Glomerular visceral epithelial cell (primary cell): ENCODE results near the gene GMPPB.
A peak's percentile ranks its signal among the peaks of the same experiment; 100 is the strongest.

Experiments
- DNase-seq: peaks from one replicate; pipeline ENCODE4 v3.0.0-alpha.2; 2016; ENCODE audit errors: extremely low spot score

The GMPPB gene

GRCh38 chr3:49729966-49730609 is 6.3 kb upstream of the GMPPB start:
- DNase-seq = no peak

DNA sequence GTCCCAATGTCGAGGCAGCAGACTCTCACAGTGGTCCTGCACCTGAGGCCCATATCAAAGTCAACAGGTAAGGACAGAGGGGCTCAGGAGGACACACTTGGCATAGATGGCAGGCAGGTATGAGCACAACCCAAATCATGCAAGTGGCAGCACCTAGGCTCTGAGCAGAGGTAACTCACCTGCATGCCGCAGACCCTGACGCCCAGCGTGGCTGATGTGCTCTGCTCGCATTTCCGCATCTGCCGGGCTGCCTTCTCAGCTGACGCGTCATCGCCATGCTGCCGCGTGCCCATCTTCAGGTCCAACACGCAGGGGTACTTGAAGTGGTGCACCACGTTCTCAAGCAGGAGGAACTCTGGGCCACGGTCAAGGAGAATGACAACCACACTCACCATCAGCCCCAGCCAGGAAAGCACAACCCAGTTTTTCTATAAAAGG is 4.2 kb upstream of the GMPPB start:
- no peak for DNase-seq

DNA sequence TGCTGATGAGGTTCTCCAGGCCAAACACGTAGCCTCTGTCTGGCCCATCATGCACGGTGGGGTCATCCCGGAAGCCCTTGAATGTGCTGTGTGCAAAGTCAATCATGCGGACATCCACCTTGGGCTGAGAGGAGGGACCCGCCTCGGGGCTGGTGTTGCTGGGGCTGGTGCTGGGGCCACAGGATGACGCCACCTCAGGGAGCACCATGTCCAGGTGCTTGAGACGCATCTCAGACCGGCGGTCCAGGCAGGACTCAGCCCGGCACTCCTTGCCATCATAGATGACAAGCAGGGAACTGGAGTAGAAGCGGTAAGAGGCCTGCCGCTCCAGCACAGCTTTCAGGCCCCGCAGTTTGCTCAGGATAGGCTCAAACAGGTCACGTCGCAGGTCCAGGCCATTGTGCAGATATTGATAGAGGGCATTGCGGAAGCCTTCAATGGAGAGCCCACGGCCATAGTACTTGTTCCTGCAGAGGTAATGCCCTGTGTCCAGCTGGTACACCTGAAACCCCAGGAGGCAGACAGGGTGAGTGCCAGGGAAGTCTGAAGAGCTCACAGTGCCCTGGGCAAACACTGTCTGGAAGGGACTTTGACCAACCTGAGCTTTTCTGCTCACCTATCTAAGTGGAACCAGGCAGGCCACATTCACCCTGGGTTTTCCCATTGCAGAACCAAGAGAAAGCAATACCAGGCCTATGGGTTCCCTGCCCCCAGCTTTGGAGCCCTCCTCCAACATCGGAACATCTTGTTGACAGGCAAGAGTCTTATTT is 3.6 kb upstream of the GMPPB start:
- DNase-seq = no peak

DNA sequence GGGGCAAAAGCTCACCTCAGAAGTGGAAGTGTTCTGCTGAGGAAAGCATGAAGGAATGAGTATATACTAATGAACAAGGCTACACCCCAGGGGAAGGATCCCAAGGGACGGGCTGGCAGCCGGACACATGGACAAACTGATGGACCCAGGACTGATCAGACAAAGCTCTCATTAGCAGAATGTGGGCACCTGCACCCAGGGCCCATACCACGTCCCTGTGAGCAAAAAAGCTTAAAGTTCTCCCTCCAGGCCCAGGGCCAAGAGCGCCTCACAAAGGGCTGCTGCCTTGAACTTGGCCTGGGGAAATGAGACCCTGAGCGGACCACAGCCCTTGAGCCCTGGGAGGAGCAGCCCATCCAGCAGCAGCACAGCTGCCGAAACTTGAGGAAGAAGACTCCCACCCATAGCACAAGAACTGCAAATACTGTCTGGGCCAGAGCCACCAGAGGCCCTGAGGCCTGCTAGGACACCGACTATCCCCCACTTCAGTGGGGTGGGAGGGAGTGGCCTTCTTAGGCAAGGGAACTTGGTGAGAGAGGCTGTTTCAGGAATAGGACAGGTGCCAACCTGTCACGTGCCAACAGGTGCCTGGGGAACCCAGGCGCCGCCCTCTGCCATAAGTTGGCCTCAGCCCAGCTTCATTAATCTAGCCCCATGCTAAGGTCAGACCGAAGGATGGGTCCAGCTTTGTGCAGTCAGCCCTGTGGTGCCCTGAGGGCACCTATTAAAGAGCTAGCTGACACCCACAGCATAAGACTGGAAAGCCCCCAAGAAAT is 2.3 kb upstream of the GMPPB start:
- no peak for DNase-seq

DNA sequence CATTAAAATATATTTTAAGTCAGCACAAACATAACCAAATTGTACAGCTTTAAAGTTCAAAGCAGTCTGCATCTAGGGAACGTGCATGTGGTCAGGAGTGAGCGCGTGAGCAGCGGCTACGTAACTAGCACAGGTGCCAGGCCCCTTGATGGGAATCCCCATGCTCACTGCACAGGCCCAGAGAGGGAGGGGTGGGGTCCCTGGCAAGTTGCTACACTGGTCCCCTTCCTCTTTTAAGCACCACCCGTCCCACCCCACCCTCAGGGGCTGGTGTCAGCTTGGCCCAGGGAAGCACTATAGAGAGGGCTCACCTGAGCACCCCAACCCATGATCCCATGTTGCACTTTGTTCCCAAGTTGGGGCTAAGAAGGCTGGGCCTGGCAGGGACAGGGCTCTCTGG is 835 bp upstream of the GMPPB start:
- no peak for DNase-seq

- DNase-seq = peak; percentile 45
These were observed 489 bp downstream of the GMPPB start for GRCh38 chr3:49723296-49723627.

GRCh38 chr3:49722896-49723295 is 855 bp downstream of the GMPPB start:
- no peak for DNase-seq

DNA sequence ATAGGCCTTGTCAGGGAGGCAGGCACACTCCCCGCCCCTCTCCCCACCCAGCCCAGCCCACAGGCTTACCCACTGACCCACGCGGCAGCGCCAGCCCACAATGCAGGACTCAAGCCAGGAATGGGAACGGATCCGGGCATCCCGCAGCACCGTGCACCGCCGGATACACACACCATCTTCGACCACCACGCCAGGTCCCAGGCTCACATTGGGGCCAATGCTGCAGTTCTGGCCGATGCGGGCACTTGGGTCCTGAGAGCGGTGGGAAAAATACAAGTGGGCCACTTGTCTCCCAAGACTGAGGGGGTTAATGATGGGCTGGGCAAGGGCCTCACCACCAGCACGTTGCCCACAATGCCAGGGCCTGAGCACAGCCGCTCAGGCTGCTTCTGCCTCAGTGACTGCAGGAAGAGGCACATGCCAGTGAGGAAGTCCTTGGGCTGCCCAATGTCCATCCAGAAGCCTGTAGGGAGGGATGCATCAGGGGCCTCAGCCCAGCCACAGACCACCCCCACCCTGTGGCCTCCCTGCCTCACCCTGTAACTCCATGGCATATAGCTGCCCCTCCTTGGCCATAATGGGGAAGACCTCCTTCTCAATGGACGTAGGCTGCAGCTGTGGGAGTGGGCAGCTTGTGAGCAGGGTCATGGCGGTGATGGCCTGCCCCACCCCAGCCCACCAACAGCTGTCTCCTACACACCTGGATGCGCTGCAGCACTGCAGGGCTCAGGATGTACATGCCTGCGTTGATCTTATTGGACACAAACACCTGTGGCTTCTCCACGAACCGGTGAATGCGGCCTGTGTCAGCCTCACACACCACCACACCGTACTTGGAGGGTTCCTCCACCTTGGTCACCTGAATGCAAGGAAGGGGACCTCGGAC is 1.6 kb downstream of the GMPPB start:
- no peak for DNase-seq

DNA sequence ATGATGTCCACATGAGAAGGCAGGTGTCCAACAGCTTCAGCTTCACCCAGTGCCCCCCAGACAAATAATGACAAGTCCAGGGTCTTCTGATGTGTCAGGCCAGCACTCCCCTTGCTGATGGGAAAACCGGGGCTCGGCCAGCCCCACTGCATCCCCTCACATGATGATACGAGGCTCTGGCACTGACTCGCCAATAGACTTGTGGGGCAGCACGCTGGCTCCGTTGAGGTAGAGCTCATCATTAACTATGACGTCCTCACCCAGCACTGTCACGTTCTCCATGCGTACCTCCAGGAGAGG is 2.2 kb downstream of the GMPPB start:
- DNase-seq = no peak

GRCh38 chr3:49720855-49721595 is 2.7 kb downstream of the GMPPB start:
- DNase-seq = no peak

DNA sequence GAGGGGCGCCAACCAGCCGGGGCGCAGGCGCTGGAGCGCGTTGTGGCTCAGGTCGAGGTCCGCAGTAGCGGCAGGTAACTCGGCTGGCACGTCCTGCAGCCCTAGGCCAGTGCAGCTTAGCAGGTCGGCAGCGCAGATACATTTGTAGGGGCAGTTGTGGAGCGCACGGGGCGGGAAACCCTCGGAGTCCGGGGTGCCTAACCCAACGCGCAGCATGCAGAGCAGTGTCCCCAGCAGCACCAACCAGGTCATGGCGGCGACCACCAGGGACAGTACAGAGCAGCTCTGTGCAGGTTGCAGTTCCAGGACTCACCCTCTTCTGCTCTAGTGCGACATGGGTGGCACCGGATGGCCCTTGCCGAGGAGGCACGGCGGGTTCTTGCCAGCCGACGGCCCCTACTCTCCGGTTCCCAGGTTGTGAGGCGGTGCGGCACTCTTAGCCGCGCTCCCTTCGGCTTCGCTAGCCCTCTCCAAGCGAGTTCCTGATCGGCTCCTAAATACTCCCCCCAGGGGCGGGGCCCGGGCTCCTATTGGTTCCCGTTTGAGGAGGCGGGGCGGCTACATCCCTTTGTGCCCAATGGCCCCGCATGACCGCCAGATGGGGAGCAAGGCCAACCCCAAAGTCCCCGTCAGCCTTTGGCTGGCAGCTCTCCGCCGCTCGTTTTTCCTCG is 4.4 kb downstream of the GMPPB start, which contains the start of gene AMIGO3:
Gene AMIGO3, minus strand, starts transcription at position 471 of the 671 bp plus-strand sequence. Its CDS starts 219 bp downstream, at position 252.
- DNase-seq = peak; percentile 77

GRCh38 chr3:49718858-49719213 is 4.9 kb downstream of the GMPPB start:
- no peak for DNase-seq

GRCh38 chr3:49717959-49718857 is 5.5 kb downstream of the GMPPB start:
- no peak for DNase-seq

- DNase-seq = no peak
These were observed 6.4 kb downstream of the GMPPB start for GRCh38 chr3:49717211-49717958.

DNA sequence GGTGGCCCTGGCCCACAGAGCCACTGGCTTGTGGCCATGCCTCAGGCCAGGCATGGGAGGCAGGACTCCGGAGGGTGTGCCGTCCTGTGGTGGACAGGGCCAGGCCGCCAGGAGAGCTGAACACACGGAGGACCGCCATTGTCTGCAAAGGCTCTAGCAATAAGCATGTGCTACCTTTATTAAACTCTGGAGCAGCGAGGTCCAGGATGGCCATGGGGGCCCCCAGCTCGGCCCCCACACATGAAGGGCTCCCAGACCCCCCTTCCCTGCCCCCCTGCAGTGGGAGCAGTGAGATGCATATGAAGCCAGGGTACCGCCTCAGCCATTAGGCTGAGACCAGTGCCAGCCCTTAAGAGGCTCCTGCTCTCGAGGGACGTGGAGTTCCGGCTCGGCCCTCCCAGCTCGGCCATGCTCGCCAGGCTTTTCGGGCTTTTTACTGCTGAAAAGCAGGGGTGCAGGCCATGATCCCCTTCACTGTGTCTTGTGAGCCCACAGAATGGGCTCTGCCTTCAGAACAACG is 7.0 kb downstream of the GMPPB start:
- DNase-seq = no peak

- DNase-seq = no peak
These were observed 7.6 kb downstream of the GMPPB start for GRCh38 chr3:49716169-49716568.

- DNase-seq = peak; percentile 49
These were observed 8.1 kb downstream of the GMPPB start for GRCh38 chr3:49715611-49716121.
